IPS-18c (cell line): ENCODE data around the gene ZBTB18.

ENCODE experiments used
- H3K4me3 ChIP-seq: 2 replicates; pipeline ENCODE4 v1.7.0; 2013; ENCODE audit warnings: low read depth, mild to moderate bottlenecking, low read length, moderate library complexity; ENCODE audit not compliant: insufficient read depth
- H3K9me3 ChIP-seq: one replicate; pipeline ENCODE4 v1.6.1; 2013; ENCODE audit warnings: mild to moderate bottlenecking, low read length, moderate library complexity; ENCODE audit not compliant: control insufficient read depth, insufficient read depth

The ZBTB18 gene

GRCh38 chr1:244074559-244075171 lies 23.6 kb downstream of the ZBTB18 start:
- H3K4me3 ChIP-seq = no peak overlapping the region
- H3K9me3 ChIP-seq = no peaks in the 10 kb centered on the region

GRCh38 chr1:244075247-244075722 lies 24.2 kb downstream of the ZBTB18 start:
- Histone ChIP-seq H3K9me3 (no peaks in the 10 kb centered on the region), H3K4me3 (no peak overlapping the region)

- no peaks in the 10 kb centered on the region for H3K9me3 ChIP-seq
- no peak overlapping the region for H3K4me3 ChIP-seq
Observed at GRCh38 chr1:244076740-244077139, 25.7 kb downstream of the ZBTB18 start.

GRCh38 chr1:244077473-244078220 lies 26.6 kb downstream of the ZBTB18 start:
- Histone ChIP-seq H3K9me3 (no peaks in the 10 kb centered on the region), H3K4me3 (no peak overlapping the region)

GRCh38 chr1:244080343-244080929 lies 29.4 kb downstream of the ZBTB18 start:
- H3K9me3 ChIP-seq = peaks cover 5% of the 10 kb centered on the region
- no peak overlapping the region for H3K4me3 ChIP-seq

- H3K4me3 ChIP-seq = no peak overlapping the region
- H3K9me3 ChIP-seq = peaks cover 5% of the 10 kb centered on the region
Observed at GRCh38 chr1:244082969-244083368, 31.9 kb downstream of the ZBTB18 start.

- H3K4me3 ChIP-seq = no peak overlapping the region
- peaks cover 5% of the 10 kb centered on the region for H3K9me3 ChIP-seq
Observed at GRCh38 chr1:244083383-244083943, 32.4 kb downstream of the ZBTB18 start.

- H3K4me3 ChIP-seq = no peak overlapping the region
- peaks cover 5% of the 10 kb centered on the region for H3K9me3 ChIP-seq
Observed at GRCh38 chr1:244084763-244085162, 33.7 kb downstream of the ZBTB18 start.

GRCh38 chr1:244085891-244086290 lies 34.8 kb downstream of the ZBTB18 start:
- H3K9me3 ChIP-seq = peaks cover 5% of the 10 kb centered on the region

GRCh38 chr1:244087021-244087560 lies 36.0 kb downstream of the ZBTB18 start:
- H3K4me3 ChIP-seq = no peak overlapping the region
- peaks cover 5% of the 10 kb centered on the region for H3K9me3 ChIP-seq

More at GRCh38 chr1:244085891-244086290, 34.8 kb downstream of the ZBTB18 start:
- H3K4me3 ChIP-seq = no peak overlapping the region

GRCh38 chr1:244087611-244088010 lies 36.5 kb downstream of the ZBTB18 start:
- H3K4me3 ChIP-seq = no peak overlapping the region
- H3K9me3 ChIP-seq = peaks cover 5% of the 10 kb centered on the region

- H3K4me3 ChIP-seq = no peak overlapping the region
- peaks cover 5% of the 10 kb centered on the region for H3K9me3 ChIP-seq
Observed at GRCh38 chr1:244088161-244088560, 37.1 kb downstream of the ZBTB18 start.

GRCh38 chr1:244089561-244089960 lies 38.5 kb downstream of the ZBTB18 start:
- no peak overlapping the region for H3K4me3 ChIP-seq
- H3K9me3 ChIP-seq = no peaks in the 10 kb centered on the region

- H3K9me3 ChIP-seq = no peaks in the 10 kb centered on the region
Observed at GRCh38 chr1:244090645-244091044, 39.6 kb downstream of the ZBTB18 start.

GRCh38 chr1:244092293-244092963 lies 41.3 kb downstream of the ZBTB18 start:
- no peak overlapping the region for H3K4me3 ChIP-seq
- H3K9me3 ChIP-seq = no peaks in the 10 kb centered on the region

More at GRCh38 chr1:244090645-244091044, 39.6 kb downstream of the ZBTB18 start:
- H3K4me3 ChIP-seq = no peak overlapping the region

- Histone ChIP-seq H3K4me3 (no peak overlapping the region), H3K9me3 (no peaks in the 10 kb centered on the region)
Observed at GRCh38 chr1:244092964-244093638, 42.0 kb downstream of the ZBTB18 start.
